AG04450 (cell line): ENCODE data around the gene RAF1. TPM values are rescaled to one million over a fixed set of nuclear protein-coding genes. Genes with fewer than 3 reads are reported as not detected.

Experiments used
- CTCF ChIA-PET: fragments of 300-600, 350-600 bp; formaldehyde crosslinking; extraction: SDS; loops from one replicate; lab custom pipeline; 2022; ENCODE audit warnings: antibody characterized with exemption, inconsistent platforms; lab: Charles Lee
- POLR2A ChIA-PET: fragments of 350-600 bp; formaldehyde crosslinking; extraction: SDS; loops from one replicate; lab custom pipeline; 2021; ENCODE audit warnings: antibody characterized with exemption, inconsistent platforms; lab: Yijun Ruan, JAX
- DNase-seq: peaks from one replicate; pipeline ENCODE4 v3.0.0-alpha.2; 2011; ENCODE audit warnings: low read depth, low spot score
- H3K27ac ChIP-seq: one replicate; pipeline ENCODE4 v1.5.1; 2012; ENCODE audit warnings: low read depth, low read length, control low read depth
- H3K27me3 ChIP-seq: one replicate; pipeline ENCODE4 v1.6.0; 2012; ENCODE audit warnings: low read length; ENCODE audit not compliant: control insufficient read depth, insufficient read depth
- H3K4me3 ChIP-seq: 2 replicates; pipeline ENCODE4 v1.5.1; 2011; ENCODE audit warnings: mild to moderate bottlenecking, low read depth, low read length, control low read depth
- H3K9me3 ChIP-seq: 2 replicates; pipeline ENCODE4 v1.5.1; 2012; ENCODE audit warnings: low read length; ENCODE audit not compliant: control insufficient read depth, insufficient read depth
- CTCF ChIP-seq: IDR thresholded peaks from 2 replicates; pipeline ENCODE4 v1.5.1; 2011; ENCODE audit warnings: low read depth, low read length, control low read depth, inconsistent platforms
- polyA plus RNA-seq: library from polyadenylated mRNA; depleted of rRNA; stranded (reverse); fragments of >200 nt; gene quantifications from 2 replicates; pipeline ENCODE4 v1.2.3, GENCODE V29; 2011

The RAF1 gene
- polyA plus RNA-seq, 1 experiment = 140 TPM

GRCh38 chr3:12601072-12601471, 62.8 kb downstream of the RAF1 start:
- CTCF ChIA-PET = interaction anchor here (0.9 kb wide), 2 partner anchors 16 to 120 kb away, joined by 3 to 6 read pairs; no protein-coding TSS in a partner anchor
- Histone ChIP-seq H3K27me3 (no peaks in the 10 kb centered on the region), H3K9me3 (no peaks in the 10 kb centered on the region), H3K4me3 (no peak overlapping the region), H3K27ac (no peak overlapping the region)
- DNase-seq = no peak
- TF ChIP-seq CTCF = no peak
- POLR2A ChIA-PET = no interaction called here

DNA sequence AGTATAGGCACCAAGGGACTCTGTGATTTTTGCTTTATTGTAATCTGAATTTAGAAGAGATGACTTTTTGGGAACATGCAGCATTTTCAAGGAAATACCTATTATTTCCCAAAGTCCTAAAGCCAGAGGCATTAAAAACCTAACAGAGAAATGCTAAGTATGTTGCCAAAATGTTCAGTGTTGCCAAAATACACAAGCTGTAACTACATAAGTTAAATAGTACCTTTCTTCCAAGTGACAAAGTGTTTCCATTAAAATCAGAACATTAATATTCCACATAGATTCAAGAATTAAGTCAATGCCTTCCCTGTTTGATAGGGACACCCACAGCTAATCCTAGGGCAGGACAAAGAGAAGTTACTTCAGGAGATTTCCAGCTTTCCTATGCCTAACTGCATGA, 65.0 kb downstream of the RAF1 start:
- Histone ChIP-seq H3K9me3 (no peaks in the 10 kb centered on the region), H3K4me3 (no peak overlapping the region), H3K27me3 (no peaks in the 10 kb centered on the region), H3K27ac (no peak overlapping the region)
- no peak for DNase-seq
- TF ChIP-seq CTCF = no peak
- POLR2A ChIA-PET = no interaction called here
- CTCF ChIA-PET = interaction anchor here (1.1 kb wide), 1 partner anchor 212 kb away, joined by 3 read pairs; no protein-coding TSS in a partner anchor

DNA sequence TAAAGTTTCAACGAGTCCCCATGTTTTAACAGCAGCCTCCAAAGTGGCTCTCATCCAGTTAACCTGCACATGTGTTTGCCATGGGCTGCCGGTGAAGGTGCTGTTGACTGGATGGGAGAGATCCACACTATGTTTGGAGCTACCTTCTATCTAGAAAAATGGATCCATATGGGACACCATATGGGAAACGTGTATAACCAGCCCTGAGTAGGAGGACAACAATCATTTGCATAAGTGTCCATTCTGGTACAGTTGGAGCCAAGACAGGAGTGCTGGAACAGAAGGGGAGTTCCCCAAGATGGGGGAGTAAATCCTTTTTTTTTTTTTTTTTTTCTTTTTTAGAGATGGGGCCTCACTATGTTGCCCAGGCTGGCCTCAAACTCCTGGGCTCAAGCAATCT, 70.4 kb downstream of the RAF1 start:
- no peak overlapping the region for H3K4me3 ChIP-seq
- DNase-seq = no peak
- H3K27me3 ChIP-seq = no peaks in the 10 kb centered on the region
- ChIA-PET POLR2A (interaction anchor here (0.6 kb wide), 1 partner anchor 15 kb away, joined by 3 read pairs; no protein-coding TSS in a partner anchor), CTCF (no interaction called here)
- no peaks in the 10 kb centered on the region for H3K9me3 ChIP-seq
- no peak for TF ChIP-seq CTCF
- H3K27ac ChIP-seq = no peak overlapping the region

- Histone ChIP-seq H3K4me3 (no peak overlapping the region), H3K9me3 (no peaks in the 10 kb centered on the region), H3K27me3 (no peaks in the 10 kb centered on the region), H3K27ac (no peak overlapping the region)
- ChIA-PET POLR2A (interaction anchor here (0.5 to 0.7 kb wide), 2 partner anchors 128 to 129 kb away, joined by 4 to 5 read pairs; no protein-coding TSS in a partner anchor), CTCF (no interaction called here)
- TF ChIP-seq CTCF = no peak
- DNase-seq = no peak
Observed at GRCh38 chr3:12591997-12592715, 71.8 kb downstream of the RAF1 start.

GRCh38 chr3:12591456-12591855, 72.5 kb downstream of the RAF1 start:
- no peak overlapping the region for H3K27ac ChIP-seq
- no peaks in the 10 kb centered on the region for H3K9me3 ChIP-seq
- CTCF ChIA-PET = no interaction called here
- H3K27me3 ChIP-seq = no peaks in the 10 kb centered on the region
- no peak for TF ChIP-seq CTCF
- POLR2A ChIA-PET = no interaction called here
- DNase-seq = no peak
- H3K4me3 ChIP-seq = no peak overlapping the region
